ENCODE data around the gene LARP4B.

LARP4B gene

DNA sequence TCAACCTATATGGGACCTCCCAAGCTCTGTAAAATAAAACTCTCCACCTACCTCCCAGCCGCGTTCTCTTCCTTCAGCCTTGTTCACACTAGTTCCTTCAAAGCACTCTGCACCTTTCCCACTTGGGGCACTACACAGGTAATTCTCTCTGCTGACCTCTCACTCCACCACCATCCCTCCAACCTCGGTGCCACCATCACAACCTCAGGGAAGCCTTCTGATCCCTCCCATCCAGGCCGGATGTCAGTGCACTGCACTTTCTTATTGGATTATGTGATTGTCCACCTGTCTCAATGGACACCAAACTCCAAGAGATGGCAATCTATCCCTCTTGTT, 7.0 kb downstream of the LARP4B start:
- no peak for DNase-seq (ENCODE audit: low spot score)
- no peak for TF ChIP-seq CTCF (IDR thresholded peaks at IDR 0.05; ENCODE audit: extremely low read depth, missing control alignments)

GRCh38 chr10:923844-924523, 7.5 kb downstream of the LARP4B start:
- no peak for TF ChIP-seq CTCF (IDR thresholded peaks at IDR 0.05; ENCODE audit: extremely low read depth, missing control alignments)
- no peak for DNase-seq (ENCODE audit: low spot score)

- no peak for DNase-seq (ENCODE audit: low spot score)
- TF ChIP-seq CTCF (IDR thresholded peaks at IDR 0.05; ENCODE audit: extremely low read depth, missing control alignments), result no peak
Observed at GRCh38 chr10:921471-922414, 9.8 kb downstream of the LARP4B start.

DNA sequence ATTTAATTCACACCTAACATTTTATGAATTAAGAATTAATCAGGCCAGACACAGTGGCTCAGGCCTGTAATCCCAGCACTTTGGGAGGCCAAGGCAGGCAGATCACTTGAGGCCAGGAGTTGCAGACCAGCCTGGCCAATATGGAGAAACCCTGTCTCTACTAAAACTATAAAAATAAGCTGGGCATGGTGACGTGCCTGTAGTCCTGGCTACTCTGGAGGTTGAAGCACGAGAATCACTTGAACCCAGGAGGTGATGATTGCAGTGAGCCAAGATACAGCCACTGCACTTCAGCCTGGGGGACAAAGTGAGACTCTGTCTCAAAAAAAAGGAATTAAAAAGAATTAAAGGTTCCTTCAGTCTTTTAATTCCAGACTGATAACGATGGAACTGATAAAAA, 11.1 kb downstream of the LARP4B start:
- no peak for TF ChIP-seq CTCF (IDR thresholded peaks at IDR 0.05; ENCODE audit: extremely low read depth, missing control alignments)
- DNase-seq (ENCODE audit: low spot score), result no peak

DNA sequence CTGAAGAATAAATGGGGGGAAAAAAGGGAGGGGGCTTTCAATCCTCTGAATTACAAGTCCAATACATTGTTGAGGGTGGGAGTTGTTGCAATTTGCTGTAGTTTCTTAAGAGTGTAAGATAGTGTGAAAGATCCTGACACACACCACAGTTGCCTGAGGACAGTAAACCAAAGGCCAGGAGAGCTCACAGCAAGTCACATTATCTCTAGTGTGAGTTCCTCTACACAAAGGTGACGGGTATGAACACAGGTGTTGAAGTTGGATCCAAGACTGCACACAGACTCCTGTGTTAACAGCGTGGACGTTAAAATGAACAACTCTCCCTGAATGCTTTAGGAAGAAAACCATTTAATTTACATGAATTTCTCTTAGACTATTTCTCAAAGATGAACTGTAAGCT, 12.0 kb downstream of the LARP4B start:
- no peak for DNase-seq (ENCODE audit: low spot score)
- TF ChIP-seq CTCF (IDR thresholded peaks at IDR 0.05; ENCODE audit: extremely low read depth, missing control alignments), result no peak

DNA sequence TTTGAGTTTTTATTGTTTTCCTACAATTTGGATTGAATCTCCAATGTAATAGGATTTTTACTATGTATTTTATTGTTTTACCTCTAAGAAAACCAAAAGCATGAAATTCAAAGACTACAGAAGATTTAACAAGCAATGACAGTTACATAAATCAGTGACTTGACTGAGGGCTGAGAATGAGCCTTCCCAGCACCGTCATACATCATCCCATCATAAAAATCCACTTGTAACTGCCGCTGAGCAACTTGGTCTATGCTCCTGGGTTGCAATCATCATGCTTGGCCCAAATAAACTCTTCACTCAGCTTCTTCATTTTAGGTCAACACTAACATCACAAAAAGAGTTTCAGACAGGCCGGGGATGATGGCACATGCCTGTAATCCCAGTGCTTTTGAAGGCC, 13.5 kb downstream of the LARP4B start:
- no peak for DNase-seq (ENCODE audit: low spot score)
- TF ChIP-seq CTCF (IDR thresholded peaks at IDR 0.05; ENCODE audit: extremely low read depth, missing control alignments), result no peak

DNA sequence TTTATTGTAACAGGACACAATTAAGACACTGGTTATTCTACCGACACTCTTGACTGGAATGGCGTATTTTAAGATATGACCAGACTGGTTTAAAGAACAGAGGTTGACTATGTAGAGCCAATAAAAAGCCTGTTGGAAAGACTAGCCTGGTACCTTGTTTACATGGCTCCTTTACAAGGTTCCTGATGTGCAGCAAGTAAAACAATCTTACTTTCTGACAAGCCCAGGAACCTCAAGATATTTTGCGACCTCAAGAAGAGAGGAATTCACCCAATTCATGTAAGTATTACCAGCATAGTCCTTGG, 14.1 kb downstream of the LARP4B start:
- no peak for TF ChIP-seq CTCF (IDR thresholded peaks at IDR 0.05; ENCODE audit: extremely low read depth, missing control alignments)
- no peak for DNase-seq (ENCODE audit: low spot score)
